ENCODE results near the gene ARHGAP6.
A peak's percentile ranks its signal among the peaks of the same experiment; 100 is the strongest.
"Not testable (repeated sequence)": the region's sequence is repeated elsewhere in the genome, so short reads cannot be mapped to it uniquely, and the experiment has no call there.

ARHGAP6 gene

GRCh38 chrX:11241720-11242119 lies 424.0 kb downstream of the ARHGAP6 start:
- DNase-seq (ENCODE audit: low read depth): no peak
- H3K4me3 ChIP-seq (ENCODE audit: low read length): no peak overlapping the region
- no peak for TF ChIP-seq CTCF (conservative IDR thresholded peaks at IDR 0.05; ENCODE audit: low read depth, low read length)

- TF ChIP-seq CTCF (conservative IDR thresholded peaks at IDR 0.05; ENCODE audit: low read depth, low read length): no peak
- DNase-seq (ENCODE audit: low read depth): peak; percentile 46
These were observed 426.5 kb downstream of the ARHGAP6 start for GRCh38 chrX:11239230-11239629.

GRCh38 chrX:11235377-11235776 lies 430.3 kb downstream of the ARHGAP6 start:
- H3K4me3 ChIP-seq (ENCODE audit: low read length); DNase-seq (ENCODE audit: low read depth): not testable (repeated sequence)

More at GRCh38 chrX:11239230-11239629, 426.5 kb downstream of the ARHGAP6 start:
- H3K4me3 ChIP-seq (ENCODE audit: low read length): no peak overlapping the region

GRCh38 chrX:11215191-11215921 lies 450.4 kb downstream of the ARHGAP6 start:
- DNase-seq (ENCODE audit: low read depth): no peak
- no peak for TF ChIP-seq CTCF (conservative IDR thresholded peaks at IDR 0.05; ENCODE audit: low read depth, low read length)
- H3K4me3 ChIP-seq (ENCODE audit: low read length): no peak overlapping the region

GRCh38 chrX:11214346-11215190 lies 451.2 kb downstream of the ARHGAP6 start:
- no peak for DNase-seq (ENCODE audit: low read depth)
- TF ChIP-seq CTCF (conservative IDR thresholded peaks at IDR 0.05; ENCODE audit: low read depth, low read length): no peak
- no peak overlapping the region for H3K4me3 ChIP-seq (ENCODE audit: low read length)

GRCh38 chrX:11212741-11213140 lies 453.0 kb downstream of the ARHGAP6 start:
- DNase-seq (ENCODE audit: low read depth): no peak
- H3K4me3 ChIP-seq (ENCODE audit: low read length): no peak overlapping the region
- TF ChIP-seq CTCF (conservative IDR thresholded peaks at IDR 0.05; ENCODE audit: low read depth, low read length): no peak

GRCh38 chrX:11210415-11210801 lies 455.3 kb downstream of the ARHGAP6 start:
- no peak for DNase-seq (ENCODE audit: low read depth)
- H3K4me3 ChIP-seq (ENCODE audit: low read length): no peak overlapping the region
- TF ChIP-seq CTCF (conservative IDR thresholded peaks at IDR 0.05; ENCODE audit: low read depth, low read length): no peak
